ENCODE data around the gene DRC3.
"Not testable (repeated sequence)": the region's sequence is repeated elsewhere in the genome, so short reads cannot be mapped to it uniquely, and the experiment has no call there.

The DRC3 gene

DNA sequence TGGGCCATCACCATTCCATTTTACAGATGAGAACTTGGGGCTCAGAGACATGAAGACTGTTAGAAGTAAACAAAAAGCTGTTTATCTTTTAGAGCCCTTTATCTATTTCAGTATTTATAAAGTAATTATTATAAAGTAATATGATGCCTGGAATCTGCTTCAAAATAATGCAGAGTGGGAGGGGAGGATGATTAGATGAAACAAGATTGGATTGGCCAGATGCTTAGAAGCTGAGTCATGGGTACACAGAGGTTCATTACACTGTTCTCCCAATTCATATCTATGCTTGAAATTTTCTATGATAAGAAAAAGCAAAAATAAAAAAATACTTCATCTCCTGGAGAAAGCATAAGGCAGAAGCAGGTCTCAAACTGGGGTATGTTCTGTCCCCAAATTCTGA, 29.8 kb upstream of the DRC3 start:
- no peak for DNase-seq

DNA sequence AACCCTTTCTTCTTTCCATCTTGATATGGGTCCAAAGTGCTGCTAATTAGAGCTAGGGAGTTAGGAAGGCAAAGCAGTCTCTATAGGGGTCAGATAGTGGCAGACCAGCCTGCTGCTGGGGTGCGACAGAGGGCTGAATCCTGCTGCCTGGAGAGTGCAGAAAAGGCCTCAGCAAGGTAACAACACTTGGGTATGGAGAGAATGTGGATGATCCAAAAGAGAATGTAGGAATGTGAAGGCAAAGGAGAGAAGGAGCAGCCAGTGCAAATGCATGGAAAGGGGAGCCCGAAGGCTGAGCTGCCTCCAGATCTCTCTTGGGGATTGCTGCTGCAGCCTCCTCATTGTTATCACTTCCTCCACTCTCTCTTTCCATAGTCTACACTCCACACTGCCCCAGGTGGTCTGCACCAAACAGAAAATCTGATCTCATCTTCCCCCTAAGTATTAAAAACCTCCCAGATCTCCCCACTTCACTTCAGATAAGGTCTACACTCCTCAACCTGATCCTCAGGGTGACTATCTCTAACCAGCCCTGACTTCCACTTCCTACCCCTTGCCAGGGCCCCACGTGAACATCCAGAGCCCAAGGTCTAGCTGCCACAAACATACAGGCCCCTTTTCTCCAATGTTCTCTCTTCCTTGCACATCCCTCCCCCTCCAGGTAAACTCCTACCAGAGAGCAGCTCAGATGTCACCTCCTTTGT, 29.2 kb upstream of the DRC3 start:
- no peak for DNase-seq

DNA sequence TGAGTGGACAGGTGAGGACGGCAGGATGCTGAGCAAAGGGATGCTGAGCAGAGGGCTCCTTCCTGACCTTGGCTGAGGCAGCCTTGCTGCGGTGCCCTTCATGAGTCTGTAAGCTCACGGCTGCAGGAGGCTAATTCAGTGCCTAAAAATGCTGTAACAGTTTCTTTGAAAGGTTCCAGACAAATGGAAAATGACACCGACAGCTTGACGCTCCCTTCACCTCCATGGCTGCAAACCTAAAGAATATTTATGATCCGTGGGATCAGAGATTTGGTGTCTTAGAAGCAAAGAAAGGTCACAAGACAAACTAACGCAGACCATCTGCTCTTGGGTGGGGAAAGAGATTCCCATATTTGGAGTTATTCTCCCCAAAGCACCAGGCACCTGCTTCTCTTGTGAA, 28.4 kb upstream of the DRC3 start:
- DNase-seq = no peak

DNA sequence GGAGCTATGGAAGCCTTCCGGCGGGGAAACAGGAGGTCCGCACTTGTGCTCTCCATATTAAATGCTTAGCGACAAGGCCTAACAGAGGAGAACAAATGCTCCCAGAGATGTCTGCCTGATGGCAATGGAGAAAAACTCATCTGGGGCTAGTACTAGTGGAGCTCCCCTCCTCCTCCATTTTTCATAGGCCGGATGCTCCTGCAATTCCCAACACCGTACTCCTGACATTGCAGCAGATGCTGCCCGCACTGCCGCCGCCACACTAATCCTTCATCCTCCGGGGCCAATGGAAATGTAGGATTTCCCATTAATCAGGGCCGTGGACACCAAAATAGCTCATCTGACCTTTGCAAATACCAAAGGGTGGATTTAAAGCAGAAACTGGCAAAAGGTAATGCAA, 27.9 kb upstream of the DRC3 start:
- DNase-seq = no peak

DNA sequence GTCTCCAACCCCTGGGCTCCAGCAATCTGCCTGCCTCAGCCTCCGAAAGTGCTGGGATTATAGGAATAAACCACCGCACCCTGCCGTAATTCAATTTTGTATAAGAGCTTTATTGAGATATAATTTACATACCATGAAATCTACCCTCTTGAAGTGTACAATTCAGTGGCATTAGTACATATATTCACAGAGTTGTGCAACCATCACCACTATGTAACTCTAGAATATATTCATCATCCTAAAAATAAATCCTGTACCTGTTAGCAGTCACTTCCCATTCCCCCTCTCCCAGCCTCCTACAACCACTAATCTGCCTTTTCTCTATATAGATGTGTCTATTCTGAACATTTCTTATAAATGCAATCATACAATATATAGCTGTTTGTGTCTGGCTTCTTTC, 26.6 kb upstream of the DRC3 start:
- DNase-seq = no peak

DNA sequence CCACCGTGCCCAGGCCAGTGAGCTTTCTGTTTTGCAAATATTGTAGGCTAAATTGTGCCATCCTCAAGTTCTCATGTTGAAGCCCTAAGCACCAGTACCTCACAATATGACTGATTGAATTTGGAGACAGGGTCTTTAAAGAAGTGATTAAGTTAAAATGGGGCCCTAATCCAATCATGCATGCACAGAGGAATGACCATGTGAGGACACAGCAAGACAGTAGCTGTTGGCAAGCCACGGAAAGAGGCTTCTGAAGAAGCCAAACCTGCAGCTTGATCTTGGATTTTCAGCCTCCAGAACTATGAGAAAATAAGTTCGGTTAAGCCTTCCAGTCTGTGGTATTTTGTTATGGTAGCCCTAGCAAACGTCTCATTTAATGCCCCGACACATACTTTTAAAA, 25.4 kb upstream of the DRC3 start:
- DNase-seq = no peak

DNA sequence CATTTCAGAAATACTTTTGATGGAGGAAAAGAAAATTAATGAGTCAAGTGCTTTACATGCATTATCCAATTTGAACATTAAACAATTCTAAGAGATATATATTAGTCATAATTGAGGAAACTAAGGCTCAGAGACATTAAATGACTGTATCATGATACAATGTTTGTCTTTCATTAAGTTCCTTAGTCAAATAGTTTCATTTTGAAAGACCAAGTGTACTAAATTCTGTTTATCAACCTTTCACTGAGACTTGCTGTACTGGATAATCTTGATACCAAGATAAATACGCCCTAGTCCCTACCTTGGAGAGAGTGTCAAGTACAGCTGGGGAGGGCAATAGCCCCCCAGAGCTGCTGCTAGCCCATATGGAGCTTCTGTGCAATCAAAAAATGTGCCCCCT, 24.7 kb upstream of the DRC3 start:
- no peak for DNase-seq

DNA sequence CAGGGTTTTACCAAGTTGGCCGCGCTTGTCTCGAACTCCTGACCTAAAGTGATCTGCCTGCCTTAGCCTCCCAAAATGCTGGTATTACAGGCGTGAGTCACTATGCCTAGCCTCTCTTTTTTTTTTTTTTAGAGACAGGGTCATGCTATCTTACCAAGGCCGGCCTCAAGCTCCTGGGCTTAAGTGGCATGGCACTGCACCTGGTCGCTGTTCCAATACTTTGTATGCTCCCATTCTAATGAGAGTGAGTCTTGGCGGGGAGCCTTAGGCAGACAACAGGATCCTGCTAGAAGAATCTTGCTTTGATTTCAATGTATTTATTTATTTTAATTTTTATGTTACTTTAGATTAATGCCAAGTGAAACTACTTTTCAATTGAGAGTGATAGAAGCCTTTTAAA, 22.3 kb upstream of the DRC3 start:
- DNase-seq = no peak

DNA sequence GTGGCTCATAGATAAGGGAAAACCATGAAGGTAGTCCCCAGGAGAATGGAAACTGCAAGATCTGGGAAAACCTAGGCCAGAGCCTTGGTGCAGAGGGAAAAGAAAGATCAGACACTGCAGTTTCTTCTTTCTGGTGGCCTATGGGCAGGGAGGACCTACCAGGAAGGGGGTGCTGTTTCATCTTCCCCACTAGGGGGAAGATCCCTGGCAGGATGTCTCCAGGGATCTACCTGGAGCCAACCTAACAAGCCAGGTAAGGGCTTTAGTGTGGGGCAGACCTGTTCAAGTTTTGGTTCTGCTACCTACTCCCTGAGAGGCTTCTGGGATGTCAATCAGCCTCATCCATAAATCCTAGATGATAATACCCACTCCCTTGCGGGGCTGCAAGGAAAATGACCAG, 21.9 kb upstream of the DRC3 start:
- DNase-seq = no peak

DNA sequence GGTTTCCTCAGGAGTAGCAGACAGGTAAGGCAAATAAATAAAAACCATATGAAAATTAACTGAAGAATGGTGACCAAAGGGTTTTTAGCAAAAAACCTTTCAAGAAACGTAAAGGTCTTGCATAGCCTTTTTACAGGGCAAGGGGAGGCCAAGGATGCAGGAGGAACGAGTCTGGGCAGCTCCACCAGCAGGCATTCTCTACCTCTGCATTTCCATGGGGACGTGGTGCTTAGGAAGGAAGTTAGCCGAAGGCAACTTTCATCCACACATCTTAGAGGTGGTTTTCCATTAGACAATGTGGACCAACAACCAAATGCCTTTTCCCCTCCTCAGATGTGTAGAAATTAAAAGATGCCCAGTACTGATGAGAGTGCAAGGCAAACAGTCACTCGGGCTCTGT, 21.1 kb upstream of the DRC3 start:
- DNase-seq = no peak

DNA sequence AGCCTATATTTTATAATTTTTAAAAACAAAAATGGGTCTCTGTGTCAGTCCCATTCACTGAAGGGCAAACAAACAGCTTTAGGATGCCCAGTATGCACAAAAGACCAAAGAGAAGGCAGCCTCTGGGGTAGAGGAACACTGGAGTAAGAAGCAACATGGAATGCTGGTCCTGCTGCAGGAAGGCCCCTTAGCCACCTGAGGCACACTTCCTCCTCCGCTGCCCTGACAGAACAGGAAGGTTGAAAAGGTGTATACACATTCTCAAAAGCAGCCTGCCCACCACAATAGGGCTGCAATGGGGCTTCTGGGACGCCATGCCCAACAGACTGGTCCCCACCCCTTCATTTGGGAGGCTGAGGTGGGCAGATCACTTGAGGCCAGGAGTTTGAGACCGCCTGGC, 20.0 kb upstream of the DRC3 start:
- DNase-seq = no peak

DNA sequence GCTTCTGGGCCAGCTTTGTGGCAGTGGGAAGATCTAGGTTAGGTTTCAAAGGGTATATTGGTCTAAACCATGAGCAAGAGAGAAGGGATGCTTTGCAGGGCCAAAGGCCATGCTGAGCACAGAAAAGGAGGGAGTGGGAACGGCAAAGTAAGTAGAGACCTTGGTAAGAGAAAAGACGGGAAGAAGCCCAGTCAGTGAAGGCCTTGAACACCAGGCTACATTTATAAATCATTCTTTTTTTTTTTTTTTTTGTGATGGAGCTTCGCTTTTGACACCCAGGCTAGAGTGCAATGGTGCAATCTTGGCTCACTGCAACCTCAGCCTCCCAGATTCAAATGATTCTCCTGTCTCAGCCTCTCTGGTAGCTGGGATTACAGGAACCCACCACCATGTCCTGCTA, 18.6 kb upstream of the DRC3 start:
- DNase-seq = no peak

DNA sequence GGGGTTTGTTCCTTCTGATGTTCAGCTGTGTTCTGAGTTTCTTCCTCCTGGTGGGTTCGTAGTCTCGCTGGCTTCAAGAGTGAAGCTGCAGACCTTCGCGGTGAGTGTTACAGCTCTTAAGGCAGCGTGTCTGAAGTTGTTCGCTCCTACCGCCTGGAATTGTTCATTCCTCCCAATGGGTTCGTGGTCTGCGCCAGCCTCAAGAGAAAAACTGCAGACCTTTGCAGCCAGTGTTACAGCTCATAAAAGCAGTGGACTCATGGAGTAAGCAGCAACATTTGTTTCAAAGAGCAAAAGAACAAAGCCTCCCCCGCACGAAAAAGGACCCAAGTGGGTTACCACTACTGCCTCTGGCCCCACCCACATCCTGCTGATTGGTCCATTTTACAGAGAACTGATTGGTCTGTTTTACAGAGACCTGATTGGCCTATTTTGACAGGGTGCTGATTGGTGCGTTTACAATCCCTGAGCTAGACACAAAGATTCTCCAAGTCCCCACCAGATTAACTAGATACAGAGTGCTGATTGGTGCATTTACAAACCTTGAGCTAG, 16.8 kb upstream of the DRC3 start:
- DNase-seq = not testable (repeated sequence)

DNA sequence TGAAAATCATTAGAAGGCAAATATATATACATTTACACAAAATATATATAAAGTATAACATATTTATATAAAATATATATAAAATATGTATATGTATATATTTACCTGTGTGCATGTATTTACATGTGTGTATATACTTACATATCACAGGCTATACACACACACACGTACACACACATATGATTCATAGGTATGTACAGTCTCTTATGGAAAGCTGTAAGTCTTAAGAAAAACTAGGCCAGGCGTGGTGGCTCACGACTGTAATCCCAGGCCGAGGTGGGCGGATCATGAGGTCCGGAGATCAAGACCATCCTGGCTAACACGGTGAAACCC, 15.1 kb upstream of the DRC3 start:
- DNase-seq = no peak

DNA sequence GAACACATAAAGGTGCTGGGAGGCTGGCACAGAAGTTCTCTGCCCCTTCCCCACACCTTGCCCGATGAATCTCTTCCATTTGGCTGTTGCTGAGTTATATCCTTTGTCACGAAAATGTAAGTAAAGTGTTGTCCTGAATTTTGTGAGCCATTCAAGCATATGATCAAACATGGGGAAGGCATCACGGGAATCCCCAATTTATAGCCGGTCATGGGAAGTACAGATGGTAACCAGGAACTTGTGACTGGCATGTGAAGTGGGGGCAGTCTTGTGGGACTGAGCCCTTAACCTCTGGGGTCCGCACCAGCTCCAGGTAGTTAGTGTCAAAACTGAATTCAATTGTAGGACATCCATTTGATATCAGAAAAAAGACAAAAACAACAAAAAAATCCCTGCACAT, 13.7 kb upstream of the DRC3 start:
- no peak for DNase-seq

DNA sequence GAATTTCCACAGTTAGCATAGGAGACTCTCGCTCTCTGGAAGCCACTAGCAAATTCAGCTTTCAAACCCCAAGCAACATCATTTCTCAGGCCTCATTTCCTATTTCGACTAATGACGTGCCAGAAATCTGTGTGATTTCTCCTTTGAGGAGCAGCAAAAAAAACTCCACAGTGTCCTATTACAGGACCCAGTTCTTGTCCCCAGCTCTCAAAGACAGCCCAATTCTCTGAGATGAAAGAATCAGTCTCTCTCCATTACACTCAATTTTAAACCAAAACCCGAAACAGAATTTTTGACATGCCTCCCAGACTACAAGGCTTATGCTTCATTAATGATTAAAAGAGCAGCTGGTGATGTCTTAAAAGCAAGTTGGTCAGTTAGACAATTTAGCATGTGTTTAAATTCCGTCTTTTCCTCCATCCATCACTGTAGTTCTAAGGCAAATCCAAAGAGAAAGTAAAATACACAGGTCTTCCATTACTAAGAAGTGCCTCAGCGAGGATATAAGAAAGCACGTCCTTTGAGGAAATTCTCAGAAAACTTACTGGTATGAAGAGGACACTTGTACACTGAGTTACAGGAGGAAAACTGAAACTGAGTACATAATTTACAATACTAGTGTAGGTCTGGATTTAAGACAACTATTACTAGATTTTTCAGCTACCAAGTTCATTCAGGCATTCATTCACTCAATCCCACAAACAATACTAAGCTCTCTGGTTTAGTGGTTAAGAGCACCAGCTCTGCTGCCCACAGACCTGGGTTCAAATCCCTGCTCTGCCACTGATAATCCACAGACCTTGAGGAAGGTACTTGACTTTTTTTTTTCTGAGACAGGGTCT, 12.9 kb upstream of the DRC3 start:
- no peak for DNase-seq

DNA sequence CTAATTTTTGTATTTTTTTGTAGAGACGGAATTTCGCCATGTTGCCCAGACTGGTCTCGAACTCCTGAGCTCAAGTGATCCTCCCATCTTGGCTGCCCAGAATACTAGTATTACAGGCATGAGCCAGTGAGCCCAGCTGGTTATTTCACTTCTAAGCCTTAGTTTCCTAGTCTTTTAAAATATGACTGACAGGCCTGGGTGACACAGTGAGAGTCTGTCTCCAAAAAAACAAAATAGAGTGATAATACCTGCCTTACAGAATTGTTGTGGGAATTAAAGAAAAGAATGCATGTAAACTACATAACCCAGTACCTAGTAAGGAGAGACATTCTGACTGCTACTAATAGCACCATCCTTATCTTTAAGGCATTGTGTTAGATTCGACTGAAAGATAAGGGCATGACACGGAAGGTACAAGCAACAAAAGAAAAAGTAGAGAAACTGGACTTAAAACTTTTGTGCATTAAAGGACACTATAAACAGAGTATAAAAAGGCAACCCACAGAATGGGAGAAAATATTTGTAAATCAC, 12.1 kb upstream of the DRC3 start:
- no peak for DNase-seq

DNA sequence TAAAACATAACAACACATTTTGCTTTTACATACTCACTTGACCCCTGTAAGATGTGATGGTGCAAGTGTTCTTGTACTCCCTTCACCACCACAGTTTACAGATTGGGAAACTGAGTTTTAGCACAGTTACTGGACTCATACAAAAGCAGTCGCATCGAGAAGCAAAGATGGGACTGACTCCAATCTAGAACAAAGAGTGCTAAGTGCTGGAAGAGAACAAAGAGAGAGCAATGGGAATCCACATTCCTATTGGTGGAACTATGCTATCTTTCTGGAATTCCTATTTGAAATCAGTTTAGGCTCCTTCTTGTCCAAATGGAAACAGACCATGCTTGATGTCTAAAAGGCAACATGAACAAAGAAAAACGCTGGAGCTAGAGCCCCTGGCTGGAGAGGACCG, 9.6 kb upstream of the DRC3 start:
- no peak for DNase-seq

DNA sequence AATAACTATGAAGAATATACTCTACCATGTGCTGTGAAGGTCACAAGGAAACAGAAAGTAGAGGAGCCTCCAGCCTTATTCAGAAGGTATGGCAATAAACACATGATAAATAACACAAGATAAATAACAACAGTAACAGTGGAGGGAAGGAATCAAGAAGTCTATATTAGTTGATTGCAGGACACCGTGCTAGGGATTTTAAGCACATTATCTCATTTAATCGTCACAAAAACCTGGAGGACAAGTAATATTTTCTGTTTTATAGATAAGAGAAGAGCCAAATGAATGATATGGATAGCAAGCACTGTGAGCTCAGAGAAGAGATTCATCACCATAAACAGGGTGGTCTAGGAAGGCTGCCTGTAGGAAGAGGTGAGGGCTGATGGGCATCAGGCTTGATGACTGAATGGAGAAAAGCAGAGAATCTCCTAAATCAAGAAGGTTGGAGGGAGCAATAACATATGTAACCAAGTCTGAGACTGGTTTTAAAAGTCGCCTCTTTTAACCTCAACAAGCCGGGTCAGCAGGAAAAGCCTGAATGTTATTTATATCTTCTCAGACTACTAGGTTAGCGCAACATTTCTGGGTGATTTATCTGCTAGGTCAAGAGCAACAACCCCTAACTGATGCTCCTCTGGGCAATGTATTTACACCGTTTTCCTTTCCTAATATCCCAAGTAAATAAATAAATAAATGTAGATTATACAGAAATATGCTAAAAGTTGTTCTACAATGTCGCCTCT, 8.8 kb upstream of the DRC3 start:
- no peak for DNase-seq

DNA sequence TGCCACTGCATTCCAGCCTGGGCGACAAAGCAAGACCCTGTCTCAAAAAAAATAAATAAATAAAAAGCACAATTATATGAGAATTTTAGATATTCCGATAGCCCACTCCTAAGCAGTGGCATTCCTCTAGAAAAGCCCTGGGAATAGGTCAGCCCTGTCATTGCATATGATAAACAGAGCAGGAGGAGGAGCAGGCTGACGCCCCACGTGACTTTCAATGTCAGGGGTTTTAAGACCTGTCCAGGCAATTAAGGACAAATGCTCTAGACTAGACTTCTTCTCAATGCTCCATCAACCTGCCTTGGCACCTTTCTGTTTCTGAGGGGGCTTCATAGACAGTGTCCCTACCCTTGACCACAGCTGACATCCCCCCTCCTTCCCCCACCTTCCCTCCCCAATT, 8.0 kb upstream of the DRC3 start:
- DNase-seq = no peak

DNA sequence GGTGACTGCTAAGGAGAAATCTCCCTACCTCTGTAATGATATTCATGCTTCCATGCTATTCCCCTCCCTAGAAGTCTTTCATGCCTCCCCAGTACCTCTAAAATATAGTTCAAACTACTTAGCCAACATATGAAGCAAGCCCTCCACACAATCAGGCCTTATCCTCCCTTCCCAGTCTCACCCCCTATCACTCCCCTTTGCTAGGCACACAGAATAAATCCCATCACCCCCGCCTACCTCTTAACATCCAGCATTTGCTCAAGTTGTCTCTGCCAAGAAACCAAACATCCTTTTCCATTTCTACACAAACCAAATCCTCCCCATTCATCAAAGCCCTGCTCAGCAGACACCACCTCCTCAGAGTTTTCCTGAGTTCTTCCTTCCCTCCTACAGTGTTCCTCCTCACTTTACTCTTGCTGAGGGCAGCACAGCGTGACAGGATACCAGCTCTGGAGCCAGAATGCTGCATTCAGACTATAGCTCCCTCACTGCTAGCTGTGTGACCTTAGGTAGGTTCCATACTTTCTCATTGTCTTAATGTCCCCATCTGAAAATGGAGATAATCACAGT, 7.4 kb upstream of the DRC3 start:
- no peak for DNase-seq

DNA sequence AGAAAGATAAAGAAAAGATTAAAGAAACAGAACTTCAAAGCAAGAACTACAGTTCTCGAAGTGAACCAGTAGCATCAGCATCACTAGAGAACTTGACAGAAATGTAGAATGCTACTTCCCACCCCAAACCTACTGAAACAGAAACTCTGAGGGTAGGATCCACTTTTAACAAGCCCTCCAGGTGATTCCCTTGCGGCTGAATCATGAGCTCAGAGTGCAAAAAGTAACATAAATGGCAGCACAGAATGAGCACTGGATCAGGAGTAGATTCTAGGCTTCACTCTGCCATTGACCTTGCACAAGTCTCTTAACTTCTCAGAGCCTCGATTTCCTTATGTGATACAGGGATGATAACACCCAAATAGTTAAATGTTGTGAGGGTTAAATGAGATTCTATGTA, 6.3 kb upstream of the DRC3 start:
- DNase-seq = no peak

All from effector CD4-positive, alpha-beta T cell (primary cell).